RWPE2 (cell line): ENCODE data around the gene IGFN1.
"Not testable (repeated sequence)": the region's sequence is repeated elsewhere in the genome, so short reads cannot be mapped to it uniquely, and the experiment has no call there.

ENCODE experiments used
- ATAC-seq: fragments of 200-7000 bp; cut with Tn5 transposase; 3 replicates; pipeline ENCODE4 v1.9.1; 2021; ENCODE audit warnings: low read depth
- DNase-seq: peaks from one replicate; pipeline ENCODE4 v3.0.0-alpha.2; 2020; ENCODE audit warnings: low spot score
- H3K27ac ChIP-seq: fragments of 450-650 bp; 2 replicates; pipeline ENCODE4 v1.5.1; 2017; ENCODE audit warnings: mild to moderate bottlenecking; ENCODE audit not compliant: poor library complexity, severe bottlenecking
- H3K27me3 ChIP-seq: fragments of 250-450 bp; sonication (Bioruptor Pico); 2 replicates; pipeline ENCODE4 v1.5.1; 2021; ENCODE audit warnings: mild to moderate bottlenecking, moderate library complexity; ENCODE audit not compliant: insufficient read depth, poor library complexity, severe bottlenecking
- H3K36me3 ChIP-seq: fragments of 250-450 bp; sonication (Bioruptor Pico); 2 replicates; pipeline ENCODE4 v1.5.1; 2020; ENCODE audit warnings: low read depth, mild to moderate bottlenecking, moderate library complexity
- H3K4me1 ChIP-seq: fragments of 250-450 bp; sonication (Bioruptor Pico); 2 replicates; pipeline ENCODE4 v1.5.1; 2021; ENCODE audit warnings: mild to moderate bottlenecking, moderate library complexity; ENCODE audit not compliant: insufficient read depth, poor library complexity, severe bottlenecking
- H3K4me3 ChIP-seq: fragments of 250-450 bp; sonication (Bioruptor Pico); 2 replicates; pipeline ENCODE4 v1.5.1; 2021; ENCODE audit warnings: mild to moderate bottlenecking, moderate library complexity; ENCODE audit not compliant: severe bottlenecking
- H3K9me3 ChIP-seq: fragments of 250-450 bp; sonication (Bioruptor Pico); 2 replicates; pipeline ENCODE4 v1.5.1; 2021; ENCODE audit warnings: mild to moderate bottlenecking, moderate library complexity; ENCODE audit not compliant: severe bottlenecking
- CTCF ChIP-seq: fragments of 450-650 bp; IDR thresholded peaks from one replicate; pipeline ENCODE4 v1.5.1; 2017; ENCODE audit warnings: mild to moderate bottlenecking, moderate library complexity; ENCODE audit not compliant: poor library complexity, severe bottlenecking

The IGFN1 gene

GRCh38 chr1:201253906-201254624, 63.4 kb downstream of the IGFN1 start:
- H3K27ac ChIP-seq, result no peak overlapping the region
- H3K9me3 ChIP-seq, result no peaks in the 10 kb centered on the region
- DNase-seq (peak; percentile 27), ATAC-seq (no peak)
- no peaks in the 10 kb centered on the region for H3K36me3 ChIP-seq
- H3K27me3 ChIP-seq, result no peaks in the 10 kb centered on the region
- H3K4me1 ChIP-seq, result no peaks in the 10 kb centered on the region
- no peak for TF ChIP-seq CTCF
- H3K4me3 ChIP-seq, result no peak overlapping the region

GRCh38 chr1:201254625-201255478, 64.2 kb downstream of the IGFN1 start:
- Histone ChIP-seq H3K27ac (no peak overlapping the region), H3K4me1 (peaks cover 5% of the 10 kb centered on the region), H3K4me3 (no peak overlapping the region), H3K9me3 (no peaks in the 10 kb centered on the region), H3K27me3 (no peaks in the 10 kb centered on the region), H3K36me3 (no peaks in the 10 kb centered on the region)
- DNase-seq (peak; percentile 54), ATAC-seq (peak; percentile 62; the same call in 2 of the 3 replicates)
- TF ChIP-seq CTCF, result peak; percentile 97

GRCh38 chr1:201255479-201256362, 65.1 kb downstream of the IGFN1 start:
- ATAC-seq (no peak), DNase-seq (peak; percentile 39)
- H3K27ac ChIP-seq, result no peak overlapping the region
- peaks cover 14% of the 10 kb centered on the region for H3K4me1 ChIP-seq
- H3K27me3 ChIP-seq, result no peaks in the 10 kb centered on the region
- H3K36me3 ChIP-seq, result no peaks in the 10 kb centered on the region
- H3K9me3 ChIP-seq, result no peaks in the 10 kb centered on the region
- no peak for TF ChIP-seq CTCF
- no peak overlapping the region for H3K4me3 ChIP-seq

GRCh38 chr1:201258132-201258531, 67.5 kb downstream of the IGFN1 start:
- H3K27me3 ChIP-seq, H3K27ac ChIP-seq, H3K36me3 ChIP-seq, ATAC-seq, H3K4me3 ChIP-seq, H3K9me3 ChIP-seq, DNase-seq: not testable (repeated sequence)
- peaks cover 20% of the 10 kb centered on the region for H3K4me1 ChIP-seq

GRCh38 chr1:201258763-201259230, 68.2 kb downstream of the IGFN1 start:
- DNase-seq, result peak; percentile 39
- no peak for TF ChIP-seq CTCF
- peaks cover 20% of the 10 kb centered on the region for H3K4me1 ChIP-seq
- ATAC-seq, result no peak
- no peaks in the 10 kb centered on the region for H3K27me3 ChIP-seq
- H3K4me3 ChIP-seq, result no peak overlapping the region
- H3K36me3 ChIP-seq, result no peaks in the 10 kb centered on the region
- peak overlapping the region; percentile 88 for H3K27ac ChIP-seq
- H3K9me3 ChIP-seq, result no peaks in the 10 kb centered on the region
